Measurements from ENCODE around the gene PHLDB2.

PHLDB2 gene

GRCh38 chr3:111954228-111954990 is 95.3 kb downstream of the PHLDB2 start:
- H3K27ac ChIP-seq (ENCODE audit: poor library complexity, severe bottlenecking) = no peak overlapping the region
- H3K4me3 ChIP-seq (ENCODE audit: severe bottlenecking) = no peak overlapping the region
- no peak for DNase-seq (ENCODE audit: low spot score)
- no peaks in the 10 kb centered on the region for H3K9me3 ChIP-seq (ENCODE audit: severe bottlenecking)
- H3K27me3 ChIP-seq (ENCODE audit: insufficient read depth, poor library complexity, severe bottlenecking) = no peaks in the 10 kb centered on the region
- no peak for TF ChIP-seq CTCF (IDR thresholded peaks at IDR 0.05; ENCODE audit: poor library complexity, severe bottlenecking)
- no peak for ATAC-seq (ENCODE audit: low read depth)
- peaks cover 95% of the 10 kb centered on the region for H3K36me3 ChIP-seq (ENCODE audit: low read depth)
- H3K4me1 ChIP-seq (ENCODE audit: insufficient read depth, poor library complexity, severe bottlenecking) = no peaks in the 10 kb centered on the region

- DNase-seq (ENCODE audit: low spot score) (no peak), ATAC-seq (ENCODE audit: low read depth) (no peak)
- peaks cover 97% of the 10 kb centered on the region for H3K36me3 ChIP-seq (ENCODE audit: low read depth)
- no peaks in the 10 kb centered on the region for H3K4me1 ChIP-seq (ENCODE audit: insufficient read depth, poor library complexity, severe bottlenecking)
- H3K9me3 ChIP-seq (ENCODE audit: severe bottlenecking) = no peaks in the 10 kb centered on the region
- TF ChIP-seq CTCF (IDR thresholded peaks at IDR 0.05; ENCODE audit: poor library complexity, severe bottlenecking) = no peak
- no peak overlapping the region for H3K27ac ChIP-seq (ENCODE audit: poor library complexity, severe bottlenecking)
- no peak overlapping the region for H3K4me3 ChIP-seq (ENCODE audit: severe bottlenecking)
- H3K27me3 ChIP-seq (ENCODE audit: insufficient read depth, poor library complexity, severe bottlenecking) = no peaks in the 10 kb centered on the region
These were observed 96.8 kb downstream of the PHLDB2 start for GRCh38 chr3:111955876-111956275.

GRCh38 chr3:111956449-111956848 is 97.4 kb downstream of the PHLDB2 start:
- TF ChIP-seq CTCF (IDR thresholded peaks at IDR 0.05; ENCODE audit: poor library complexity, severe bottlenecking) = no peak
- no peaks in the 10 kb centered on the region for H3K9me3 ChIP-seq (ENCODE audit: severe bottlenecking)
- H3K4me1 ChIP-seq (ENCODE audit: insufficient read depth, poor library complexity, severe bottlenecking) = no peaks in the 10 kb centered on the region
- no peaks in the 10 kb centered on the region for H3K27me3 ChIP-seq (ENCODE audit: insufficient read depth, poor library complexity, severe bottlenecking)
- no peak overlapping the region for H3K27ac ChIP-seq (ENCODE audit: poor library complexity, severe bottlenecking)
- DNase-seq (ENCODE audit: low spot score) (no peak), ATAC-seq (ENCODE audit: low read depth) (no peak)
- H3K4me3 ChIP-seq (ENCODE audit: severe bottlenecking) = no peak overlapping the region
- H3K36me3 ChIP-seq (ENCODE audit: low read depth) = peaks cover 97% of the 10 kb centered on the region

GRCh38 chr3:111956995-111957734 is 98.1 kb downstream of the PHLDB2 start:
- TF ChIP-seq CTCF (IDR thresholded peaks at IDR 0.05; ENCODE audit: poor library complexity, severe bottlenecking) = no peak
- Histone ChIP-seq H3K4me1 (ENCODE audit: insufficient read depth, poor library complexity, severe bottlenecking) (no peaks in the 10 kb centered on the region), H3K36me3 (ENCODE audit: low read depth) (peaks cover 97% of the 10 kb centered on the region), H3K27me3 (ENCODE audit: insufficient read depth, poor library complexity, severe bottlenecking) (no peaks in the 10 kb centered on the region), H3K27ac (ENCODE audit: poor library complexity, severe bottlenecking) (no peak overlapping the region), H3K4me3 (ENCODE audit: severe bottlenecking) (no peak overlapping the region), H3K9me3 (ENCODE audit: severe bottlenecking) (no peaks in the 10 kb centered on the region)
- DNase-seq (ENCODE audit: low spot score) (no peak), ATAC-seq (ENCODE audit: low read depth) (no peak)

Measured in RWPE2 (cell line).